H1 (cell line): ENCODE results near the gene MCF2L.

ENCODE experiments used
- CEBPB ChIP-seq: IDR thresholded peaks from 2 replicates; pipeline ENCODE4 v1.6.1; 2012; ENCODE audit warnings: low read depth, low read length
- EP300 ChIP-seq, 2 experiments: IDR thresholded peaks; 1 replicate in 1 of 2; 2 replicates in 1 of 2; pipeline ENCODE4 v1.6.1; 2011 to 2012; ENCODE audit warnings: low read depth in 2 of 2, low read length in 2 of 2, mild to moderate bottlenecking in 2 of 2, borderline replicate concordance in 1 of 2, inconsistent platforms in 1 of 2, moderate library complexity in 1 of 2
- EZH2 ChIP-seq: fragments of 200-600 bp; sonication (generic); IDR thresholded peaks from 2 replicates; pipeline ENCODE4 v1.7.1; 2012; ENCODE audit warnings: low read depth, mild to moderate bottlenecking, moderate library complexity, low read length, inconsistent platforms; ENCODE audit not compliant: severe bottlenecking
- HDAC2 ChIP-seq, 2 experiments: fragments of 300-600 bp in 1 of 2; sonication (generic) in 1 of 2; IDR thresholded peaks; 2 replicates each; pipeline ENCODE4 v1.6.1; 2011 to 2012; ENCODE audit warnings: low read depth in 2 of 2, low read length in 2 of 2, mild to moderate bottlenecking in 2 of 2, moderate library complexity in 2 of 2, borderline replicate concordance in 1 of 2, inconsistent platforms in 1 of 2
- JUN ChIP-seq: IDR thresholded peaks from 2 replicates; pipeline ENCODE4 v1.6.1; 2011; ENCODE audit warnings: low read depth, mild to moderate bottlenecking, improper control_type of control experiment, low read length
- JUND ChIP-seq: IDR thresholded peaks from 2 replicates; pipeline ENCODE4 v1.6.1; 2011; ENCODE audit warnings: mild to moderate bottlenecking, improper control_type of control experiment, low read length
- KDM5A ChIP-seq: fragments of 200-600 bp; IDR thresholded peaks from 2 replicates; pipeline ENCODE4 v1.7.1; 2012; ENCODE audit warnings: mild to moderate bottlenecking, low read length, inconsistent platforms, mixed read lengths
- POLR2AphosphoS5 ChIP-seq: IDR thresholded peaks from 2 replicates; pipeline ENCODE4 v1.6.1; 2011; ENCODE audit warnings: low read depth, low read length
- RAD21 ChIP-seq, 2 experiments: IDR thresholded peaks in 1 of 2; conservative IDR thresholded peaks in 1 of 2; 2 replicates each; pipeline ENCODE4 v1.6.1; 2011; ENCODE audit warnings: low read depth in 2 of 2, low read length in 2 of 2, improper control_type of control experiment in 1 of 2, inconsistent platforms in 1 of 2, mild to moderate bottlenecking in 1 of 2, moderate library complexity in 1 of 2
- RNF2 ChIP-seq: fragments of 200-900, 300-1000 bp; sonication (generic); IDR thresholded peaks from 2 replicates; pipeline ENCODE4 v1.7.1; 2016; ENCODE audit warnings: borderline replicate concordance, low read depth, mild to moderate bottlenecking, antibody characterized with exemption, low read length; ENCODE audit not compliant: poor library complexity, severe bottlenecking; ENCODE audit errors: missing control alignments
- TAF1 ChIP-seq: IDR thresholded peaks from 2 replicates; pipeline ENCODE4 v1.6.1; 2011; ENCODE audit warnings: mild to moderate bottlenecking, low read depth, low read length
- YY1 ChIP-seq: IDR thresholded peaks from 2 replicates; pipeline ENCODE4 v1.6.1; 2011; ENCODE audit warnings: low read depth, mild to moderate bottlenecking, low read length
- TF ChIP-seq, protein P1 (sequence below), 3 experiments: IDR thresholded peaks; 1 replicate in 2 of 3; 2 replicates in 1 of 3; pipeline versions ENCODE4 v1.5.1 to v1.6.1; 2011; ENCODE audit warnings: low read length in 3 of 3, mild to moderate bottlenecking in 3 of 3, inconsistent platforms in 2 of 3, low read depth in 1 of 3, moderate library complexity in 1 of 3; ENCODE audit not compliant: insufficient read depth in 1 of 3; ENCODE audit errors: control extremely low read depth in 1 of 3

DNA sequence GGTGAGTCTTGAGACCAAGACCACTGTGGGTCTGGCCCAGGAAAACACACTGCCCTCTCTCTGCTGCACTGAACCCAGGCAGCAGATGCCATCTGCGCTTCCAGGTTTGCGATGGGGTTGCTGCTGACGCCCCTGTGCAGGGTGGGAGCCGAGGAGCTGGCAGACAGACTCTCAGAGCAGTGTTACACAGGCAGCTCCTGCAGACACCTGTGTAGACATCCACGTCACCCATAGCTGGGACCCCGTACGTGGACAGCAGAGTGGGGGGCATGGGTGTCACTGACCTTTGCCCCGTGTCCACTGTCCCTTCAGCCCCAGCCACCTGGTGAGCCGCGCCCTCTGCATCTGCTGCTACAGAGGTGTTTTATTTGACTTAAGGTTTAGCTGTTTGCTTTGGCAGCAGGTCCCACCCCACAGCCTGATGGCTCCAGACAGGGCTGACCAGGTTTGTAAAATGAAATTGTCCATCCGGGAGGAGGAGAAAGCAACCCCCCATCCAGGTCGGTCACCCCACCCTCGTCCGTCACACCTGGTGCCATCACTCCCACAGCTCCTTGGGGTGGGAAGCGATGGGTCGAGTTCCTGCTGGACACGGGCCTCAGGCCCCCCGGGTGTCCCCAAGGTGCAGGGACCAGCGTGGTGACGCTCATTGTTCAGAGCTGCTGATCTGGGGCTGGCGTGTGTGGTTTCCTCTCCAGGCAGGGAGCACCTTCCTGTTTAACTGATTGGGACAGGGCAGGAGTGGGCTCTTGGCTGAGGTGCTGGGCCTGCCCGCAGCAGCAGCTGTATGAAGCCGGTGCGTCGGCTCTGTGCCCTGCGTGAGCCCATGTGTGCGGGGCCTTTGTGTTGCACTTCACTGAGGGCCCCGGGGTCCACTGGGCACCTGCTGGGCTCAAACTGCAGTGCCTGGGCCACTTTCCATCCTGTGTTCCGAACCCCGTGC is 28.4 kb downstream of the MCF2L start:
- TF ChIP-seq, protein P1, sequence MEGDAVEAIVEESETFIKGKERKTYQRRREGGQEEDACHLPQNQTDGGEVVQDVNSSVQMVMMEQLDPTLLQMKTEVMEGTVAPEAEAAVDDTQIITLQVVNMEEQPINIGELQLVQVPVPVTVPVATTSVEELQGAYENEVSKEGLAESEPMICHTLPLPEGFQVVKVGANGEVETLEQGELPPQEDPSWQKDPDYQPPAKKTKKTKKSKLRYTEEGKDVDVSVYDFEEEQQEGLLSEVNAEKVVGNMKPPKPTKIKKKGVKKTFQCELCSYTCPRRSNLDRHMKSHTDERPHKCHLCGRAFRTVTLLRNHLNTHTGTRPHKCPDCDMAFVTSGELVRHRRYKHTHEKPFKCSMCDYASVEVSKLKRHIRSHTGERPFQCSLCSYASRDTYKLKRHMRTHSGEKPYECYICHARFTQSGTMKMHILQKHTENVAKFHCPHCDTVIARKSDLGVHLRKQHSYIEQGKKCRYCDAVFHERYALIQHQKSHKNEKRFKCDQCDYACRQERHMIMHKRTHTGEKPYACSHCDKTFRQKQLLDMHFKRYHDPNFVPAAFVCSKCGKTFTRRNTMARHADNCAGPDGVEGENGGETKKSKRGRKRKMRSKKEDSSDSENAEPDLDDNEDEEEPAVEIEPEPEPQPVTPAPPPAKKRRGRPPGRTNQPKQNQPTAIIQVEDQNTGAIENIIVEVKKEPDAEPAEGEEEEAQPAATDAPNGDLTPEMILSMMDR (IDR thresholded peaks at IDR 0.05; ENCODE audit: control extremely low read depth in 1 of 3, insufficient read depth in 1 of 3, low read depth in 1 of 3, low read length in 3 of 3) = no peak
- TF ChIP-seq YY1 = no peak
- TF ChIP-seq POLR2AphosphoS5 = no peak
- no peak for TF ChIP-seq JUN
- no peak for TF ChIP-seq EP300 (IDR thresholded peaks at IDR 0.05; ENCODE audit: borderline replicate concordance in 1 of 2, low read depth in 2 of 2, low read length in 2 of 2)
- TF ChIP-seq KDM5A = no peak
- no peak for TF ChIP-seq CEBPB
- TF ChIP-seq JUND = no peak
- no peak for TF ChIP-seq TAF1
- no peak for TF ChIP-seq EZH2
- no peak for TF ChIP-seq RNF2
- no peak for TF ChIP-seq HDAC2 (IDR thresholded peaks at IDR 0.05; ENCODE audit: borderline replicate concordance in 1 of 2, low read depth in 2 of 2, low read length in 2 of 2)
- TF ChIP-seq RAD21 (IDR thresholded peaks at IDR 0.05 in 1 of 2, conservative IDR thresholded peaks at IDR 0.05 in 1 of 2; ENCODE audit: low read depth in 2 of 2, low read length in 2 of 2) = no peak
